HG03354 (cell line): ENCODE data around the gene ARX.

Experiments used
- ATAC-seq: cut with Tn5 transposase; IDR thresholded peaks from one replicate; pipeline ENCODE4 v1.9.1; 2021; ENCODE audit warnings: mild to moderate bottlenecking; ENCODE audit not compliant: unreplicated experiment, poor library complexity, severe bottlenecking

The ARX gene

GRCh38 chrX:25003066-25003849 is 12.5 kb downstream of the ARX start:
- no peak for ATAC-seq

DNA sequence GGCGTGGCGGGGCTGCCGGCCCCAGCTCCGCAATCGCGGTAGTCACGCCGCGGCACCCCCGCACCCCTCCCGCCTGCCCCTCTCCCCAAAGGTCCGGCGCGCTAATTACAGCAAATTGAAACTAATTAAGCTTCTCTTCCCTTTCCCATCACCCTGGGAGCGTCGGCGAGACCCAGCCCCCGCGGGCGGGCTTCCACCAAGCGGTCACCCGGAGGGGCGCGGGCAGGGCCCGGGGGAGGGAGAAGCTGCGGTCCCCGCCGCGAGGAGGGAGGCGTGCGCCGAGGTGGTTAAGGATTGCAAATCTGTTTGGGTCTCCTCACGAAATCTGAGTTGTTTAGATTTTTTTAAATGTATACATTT is 13.1 kb downstream of the ARX start:
- no peak for ATAC-seq

GRCh38 chrX:25001808-25002660 is 13.7 kb downstream of the ARX start:
- no peak for ATAC-seq

DNA sequence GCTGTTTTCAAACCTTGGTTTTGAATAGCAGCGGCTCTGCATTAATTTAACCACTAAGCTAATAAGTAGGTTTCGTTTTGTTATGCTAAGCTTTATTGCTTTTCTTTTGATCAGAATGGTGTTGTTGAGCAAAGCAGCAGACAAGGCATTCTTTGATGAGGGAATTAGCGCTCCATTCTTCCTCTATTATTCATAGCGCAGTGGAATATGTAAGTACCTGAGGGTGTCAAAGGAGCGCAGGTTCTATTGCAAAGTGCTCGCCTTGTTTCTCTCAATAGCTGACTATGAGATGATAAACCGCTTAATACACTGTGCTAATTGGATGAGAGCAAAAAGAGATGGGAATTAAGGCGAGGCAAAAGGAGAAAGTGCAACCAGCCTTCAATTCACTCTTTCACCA is 16.3 kb downstream of the ARX start:
- no peak for ATAC-seq

- ATAC-seq = no peak
Observed at GRCh38 chrX:24996096-24996709, 19.6 kb downstream of the ARX start.

DNA sequence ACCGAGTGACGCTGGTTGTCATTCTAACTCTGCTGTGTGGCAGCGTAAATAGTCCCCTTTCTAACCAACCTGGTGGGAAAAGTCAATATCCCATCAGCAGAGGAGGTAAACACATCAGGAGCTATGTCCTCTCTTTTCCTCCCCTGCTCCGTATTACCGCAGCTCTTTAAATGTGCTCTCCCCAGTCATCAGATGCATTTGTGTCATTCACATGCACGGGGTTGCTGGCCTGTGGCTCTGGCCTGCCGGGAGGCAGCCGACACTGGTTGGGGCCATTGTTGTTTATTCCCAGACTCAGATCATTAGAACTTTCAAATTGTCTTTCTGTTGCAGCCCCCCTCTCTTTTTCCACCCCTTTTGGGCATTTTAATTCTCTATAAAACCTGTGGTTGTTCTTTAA is 21.9 kb downstream of the ARX start:
- ATAC-seq = no peak

GRCh38 chrX:24990535-24990934 is 25.2 kb downstream of the ARX start:
- no peak for ATAC-seq

GRCh38 chrX:24988314-24988713 is 27.5 kb downstream of the ARX start:
- no peak for ATAC-seq

GRCh38 chrX:24987731-24988130 is 28.0 kb downstream of the ARX start:
- no peak for ATAC-seq

- no peak for ATAC-seq
Observed at GRCh38 chrX:24985120-24985519, 30.6 kb downstream of the ARX start.

- no peak for ATAC-seq
Observed at GRCh38 chrX:24983931-24984330, 31.8 kb downstream of the ARX start.

- ATAC-seq = no peak
Observed at GRCh38 chrX:24982306-24982965, 33.3 kb downstream of the ARX start.

- no peak for ATAC-seq
Observed at GRCh38 chrX:24981030-24981429, 34.7 kb downstream of the ARX start.

- ATAC-seq = peak; percentile 64
Observed at GRCh38 chrX:24979081-24979480, 36.7 kb downstream of the ARX start.

- ATAC-seq = no peak
Observed at GRCh38 chrX:24969812-24970211, 46.0 kb downstream of the ARX start.

DNA sequence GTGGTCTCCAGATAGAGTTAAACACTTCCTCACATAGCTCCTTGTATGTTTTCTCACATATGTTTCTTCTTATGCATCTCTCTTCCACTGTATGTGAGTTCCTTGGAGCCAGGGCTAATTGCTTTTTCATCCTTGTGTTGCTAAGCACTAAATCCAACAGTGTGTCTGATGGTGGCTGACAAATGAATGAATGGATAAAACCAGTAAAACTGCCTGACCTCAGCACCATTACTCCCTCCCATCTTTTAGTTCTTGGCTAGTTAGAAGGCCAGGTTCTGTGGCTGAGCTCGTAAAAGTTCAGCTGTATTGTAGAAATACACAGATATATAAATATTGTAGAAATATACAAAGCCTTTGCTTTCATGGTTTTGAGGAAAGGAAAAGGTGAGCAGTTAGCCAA is 50.4 kb downstream of the ARX start:
- no peak for ATAC-seq

- no peak for ATAC-seq
Observed at GRCh38 chrX:24963823-24964222, 51.9 kb downstream of the ARX start.

DNA sequence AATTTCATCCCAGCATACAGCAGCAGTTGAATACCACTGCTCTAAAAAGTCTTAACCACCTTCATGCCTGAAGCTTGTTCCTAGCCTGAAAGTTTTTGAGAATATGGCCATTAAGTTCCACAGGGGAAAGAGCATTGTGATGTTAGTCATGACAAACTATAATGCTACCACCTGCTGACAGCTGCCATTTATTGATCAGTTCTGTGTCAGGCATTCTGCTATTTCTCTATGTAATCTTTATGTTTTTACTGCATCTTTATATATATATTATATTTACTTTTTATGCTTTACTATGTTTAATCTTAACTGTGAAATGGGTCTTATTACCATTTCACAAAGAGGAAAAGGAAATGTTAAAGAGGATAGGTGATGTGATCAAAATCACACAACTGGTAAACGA is 54.0 kb downstream of the ARX start:
- ATAC-seq = no peak

DNA sequence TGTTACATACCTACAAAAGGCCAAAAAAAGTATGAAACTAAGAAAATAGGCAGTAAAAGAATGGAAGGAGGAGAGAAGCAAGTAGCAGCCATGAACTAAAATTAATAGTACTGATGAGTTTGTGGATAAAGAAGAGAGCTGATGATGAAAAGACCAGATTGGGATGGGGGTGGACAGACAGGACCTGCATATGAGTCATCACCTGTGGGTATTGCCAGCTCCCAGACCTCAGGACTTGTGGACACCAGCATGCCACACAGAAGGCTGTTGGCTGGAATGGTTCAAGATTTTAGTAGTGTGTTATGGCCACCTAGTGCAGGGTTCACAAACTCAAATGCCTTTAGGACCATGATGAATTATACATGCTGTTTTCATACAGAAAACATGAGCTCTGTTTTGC is 58.9 kb downstream of the ARX start:
- ATAC-seq = no peak

- ATAC-seq = no peak
Observed at GRCh38 chrX:24955372-24955930, 60.3 kb downstream of the ARX start.
